HT1080 (cell line): ENCODE measurements around the gene PNMA5. TPM values are rescaled to one million over a fixed set of nuclear protein-coding genes. Genes with fewer than 3 reads are reported as not detected.
"Not testable (repeated sequence)": the region's sequence is repeated elsewhere in the genome, so short reads cannot be mapped to it uniquely, and the experiment has no call there.

ENCODE experiments used
- DNase-seq: peaks from one replicate; pipeline ENCODE4 v3.0.0-alpha.2; 2015; ENCODE audit warnings: low read depth
- polyA plus RNA-seq, 2 experiments: library from polyadenylated mRNA; depleted of rRNA; stranded (reverse); fragments of >200 nt; gene quantifications; 2 replicates each; pipeline ENCODE4 v1.2.3, GENCODE V29; 2015
- total RNA-seq: library from RNA; depleted of rRNA; stranded (reverse); fragments of >200 nt; shearing (Covaris generic); gene quantifications from 2 replicates; pipeline ENCODE4 v1.2.3, GENCODE V29; 2014; rRNA removed

PNMA5 gene
- total RNA-seq = not detected in 2 replicates
- not detected in 2 replicates for polyA plus RNA-seq (2015; cell fraction: cytosol; rRNA removed)
- not detected in 2 replicates for polyA plus RNA-seq (2015; cell fraction: nucleus; rRNA removed)

GRCh38 chrX:152993933-152994332 is at the start of gene PNMA5:
TSS of gene PNMA5 (minus strand) at chrX:152994116. CDS start at chrX:152991598, 2,518 bp downstream.
- DNase-seq = no peak

- peak; percentile 32 for DNase-seq
These were observed 38.6 kb upstream of the PNMA5 start for GRCh38 chrX:153032397-153033118.

- DNase-seq = no peak
These were observed 36.9 kb upstream of the PNMA5 start for GRCh38 chrX:153030801-153031200.

GRCh38 chrX:153029875-153030274 is 36.0 kb upstream of the PNMA5 start:
- no peak for DNase-seq

- no peak for DNase-seq
These were observed 35.2 kb upstream of the PNMA5 start for GRCh38 chrX:153029162-153029561.

- DNase-seq = not testable (repeated sequence)
These were observed 34.6 kb upstream of the PNMA5 start for GRCh38 chrX:153028487-153028886.

GRCh38 chrX:153026501-153026900 is 32.6 kb upstream of the PNMA5 start:
- not testable (repeated sequence) for DNase-seq

GRCh38 chrX:153019166-153019565 is 25.2 kb upstream of the PNMA5 start:
- no peak for DNase-seq

GRCh38 chrX:153017174-153017573 is 23.3 kb upstream of the PNMA5 start:
- DNase-seq = not testable (repeated sequence)

GRCh38 chrX:153004780-153005179 is 10.9 kb upstream of the PNMA5 start:
- DNase-seq = no peak

GRCh38 chrX:153003981-153004380 is 10.1 kb upstream of the PNMA5 start:
- no peak for DNase-seq

- DNase-seq = not testable (repeated sequence)
These were observed 8.3 kb upstream of the PNMA5 start for GRCh38 chrX:153002182-153002581.

GRCh38 chrX:152997337-152997736 is 3.4 kb upstream of the PNMA5 start:
- no peak for DNase-seq

GRCh38 chrX:152992115-152992514 is 1.8 kb downstream of the PNMA5 start:
- no peak for DNase-seq

GRCh38 chrX:152991123-152991522 is 2.8 kb downstream of the PNMA5 start:
- no peak for DNase-seq

- DNase-seq = no peak
These were observed 4.6 kb downstream of the PNMA5 start for GRCh38 chrX:152989292-152989658.

- DNase-seq = no peak
These were observed 5.2 kb downstream of the PNMA5 start for GRCh38 chrX:152988536-152989291.

GRCh38 chrX:152987801-152988200 is 6.1 kb downstream of the PNMA5 start:
- no peak for DNase-seq

- DNase-seq = not testable (repeated sequence)
These were observed 6.8 kb downstream of the PNMA5 start for GRCh38 chrX:152987156-152987555.

GRCh38 chrX:152985383-152985782 is 8.5 kb downstream of the PNMA5 start:
- DNase-seq = not testable (repeated sequence)

GRCh38 chrX:152968193-152968592 is 25.7 kb downstream of the PNMA5 start:
- no peak for DNase-seq

GRCh38 chrX:152960115-152960514 is 33.8 kb downstream of the PNMA5 start:
- no peak for DNase-seq
